GM23338 (cell line): ENCODE measurements around the gene TMEM212.

Source experiments
- EZH2phosphoT487 ChIP-seq: fragments of 200-600 bp; sonication (generic); IDR thresholded peaks from one replicate; pipeline ENCODE4 v1.8.1; 2018; ENCODE audit warnings: antibody characterized with exemption; ENCODE audit not compliant: unreplicated experiment
- JUNB ChIP-seq: IDR thresholded peaks from one replicate; pipeline ENCODE4 v1.6.1; 2016; ENCODE audit warnings: antibody characterized with exemption; ENCODE audit not compliant: unreplicated experiment
- POLR2AphosphoS5 ChIP-seq: IDR thresholded peaks from 2 replicates; pipeline ENCODE4 v1.6.1; 2016; ENCODE audit warnings: antibody characterized with exemption, low read depth
- TF ChIP-seq, protein P1 (sequence below), 2 experiments: fragments of 200-600 bp in 1 of 2; sonication (generic) in 1 of 2; conservative IDR thresholded peaks; 2 replicates each; pipeline versions ENCODE4 v1.5.1 to v1.6.1; 2016 to 2017; ENCODE audit warnings: antibody characterized with exemption in 2 of 2, low read depth in 2 of 2, mild to moderate bottlenecking in 2 of 2, moderate library complexity in 1 of 2

DNA sequence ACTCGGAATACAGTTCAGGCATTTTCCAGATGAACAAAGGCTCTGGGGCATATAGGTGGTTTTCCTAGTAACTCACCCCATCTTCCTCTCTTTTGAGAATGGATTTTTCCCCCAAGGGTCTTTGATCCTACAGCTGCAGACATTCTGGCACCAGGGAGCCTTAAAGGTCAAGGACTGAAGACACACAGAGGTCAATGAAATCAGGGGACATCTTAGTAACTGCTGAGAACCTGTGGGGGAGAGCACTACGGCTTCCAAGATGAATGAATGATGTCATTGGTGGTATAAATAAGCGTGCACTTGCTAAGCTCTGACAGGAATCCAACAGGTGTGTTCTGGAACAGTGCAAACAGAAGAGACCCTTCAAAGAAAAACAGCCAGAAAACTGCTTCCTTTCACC, 36.3 kb downstream of the TMEM212 start:
- TF ChIP-seq EZH2phosphoT487 (no peak), JUNB (no peak), POLR2AphosphoS5 (no peak)
- TF ChIP-seq, protein P1, sequence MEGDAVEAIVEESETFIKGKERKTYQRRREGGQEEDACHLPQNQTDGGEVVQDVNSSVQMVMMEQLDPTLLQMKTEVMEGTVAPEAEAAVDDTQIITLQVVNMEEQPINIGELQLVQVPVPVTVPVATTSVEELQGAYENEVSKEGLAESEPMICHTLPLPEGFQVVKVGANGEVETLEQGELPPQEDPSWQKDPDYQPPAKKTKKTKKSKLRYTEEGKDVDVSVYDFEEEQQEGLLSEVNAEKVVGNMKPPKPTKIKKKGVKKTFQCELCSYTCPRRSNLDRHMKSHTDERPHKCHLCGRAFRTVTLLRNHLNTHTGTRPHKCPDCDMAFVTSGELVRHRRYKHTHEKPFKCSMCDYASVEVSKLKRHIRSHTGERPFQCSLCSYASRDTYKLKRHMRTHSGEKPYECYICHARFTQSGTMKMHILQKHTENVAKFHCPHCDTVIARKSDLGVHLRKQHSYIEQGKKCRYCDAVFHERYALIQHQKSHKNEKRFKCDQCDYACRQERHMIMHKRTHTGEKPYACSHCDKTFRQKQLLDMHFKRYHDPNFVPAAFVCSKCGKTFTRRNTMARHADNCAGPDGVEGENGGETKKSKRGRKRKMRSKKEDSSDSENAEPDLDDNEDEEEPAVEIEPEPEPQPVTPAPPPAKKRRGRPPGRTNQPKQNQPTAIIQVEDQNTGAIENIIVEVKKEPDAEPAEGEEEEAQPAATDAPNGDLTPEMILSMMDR (conservative IDR thresholded peaks at IDR 0.05; ENCODE audit: low read depth in 2 of 2) = no peak
